Psoas muscle (tissue), 8 donors: ENCODE measurements around the gene MYEOV. TPM values are rescaled to one million over a fixed set of nuclear protein-coding genes. Genes with fewer than 3 reads are reported as not detected.

Experiments used
- ATAC-seq, 4 donors: fragments of 200-7000 bp; cut with Tn5 transposase; one replicate each; pipeline ENCODE4 v1.9.1; 2020; ENCODE audit warnings: moderate library complexity in 3 of 4, mild to moderate bottlenecking in 2 of 4
- DNase-seq, 2 donors: peaks; one replicate each; pipeline ENCODE4 v3.0.0-alpha.2; 2020
- H3K27ac ChIP-seq: fragments of 200-600 bp; one replicate; pipeline ENCODE4 v1.8.0; 2022
- H3K27me3 ChIP-seq, 3 donors: fragments of 200-600 bp in 1 of 3; one replicate each; pipeline versions ENCODE4 v1.6.1 to v1.8.0; 2013 to 2022; ENCODE audit warnings: low read length in 2 of 3, mild to moderate bottlenecking in 2 of 3, moderate library complexity in 1 of 3; ENCODE audit not compliant: insufficient read depth in 3 of 3
- H3K36me3 ChIP-seq, 2 donors: fragments of 200-600 bp in 1 of 2; one replicate each; pipeline versions ENCODE4 v1.6.1 to v1.8.0; 2013 to 2022; ENCODE audit warnings: low read depth in 1 of 2, mild to moderate bottlenecking in 1 of 2, moderate library complexity in 1 of 2; ENCODE audit not compliant: insufficient read depth in 1 of 2
- H3K4me1 ChIP-seq: fragments of 200-600 bp; one replicate; pipeline ENCODE4 v1.8.0; 2022
- H3K4me3 ChIP-seq: fragments of 200-600 bp; one replicate; pipeline ENCODE4 v1.8.0; 2022; ENCODE audit warnings: mild to moderate bottlenecking
- H3K9me3 ChIP-seq: fragments of 200-600 bp; one replicate; pipeline ENCODE4 v1.8.0; 2022
- CTCF ChIP-seq: fragments of 200-600 bp; IDR thresholded peaks from one replicate; pipeline ENCODE4 v1.8.0; 2022; ENCODE audit warnings: antibody characterized with exemption
- WGBS, 3 donors: extraction: QIAGEN DNeasy Blood & Tissue Kit; methylation state at CpG; one replicate each; pipeline versions ENCODE4 v1.1.6 to v1.1.7; 2013; 5-methylcytosine and 5-hydroxymethylcytosine counted together
- intact Hi-C, 2 donors: fragments of 100-400 bp; cut with DNase I; formaldehyde crosslinking; loops; one replicate each; pipeline versions ENCODE4 v1.11.0 to v1.14.2; 2022
- polyA plus RNA-seq, 3 donors: library from polyadenylated mRNA; stranded (reverse); fragments of 200-250 nt; gene quantifications; one replicate each; pipeline ENCODE4 v1.2.3, GENCODE V29; 2013
- total RNA-seq, 4 donors: library from RNA; stranded (reverse); fragmentation: NEBNext Ultra II Directional in 2 of 4; extraction: Animal tissue kit (Norgen Biotek cat#: 25700) in 2 of 4; gene quantifications; one replicate each; pipeline versions ENCODE4 v1.2.1 to v1.2.4, GENCODE V29; 2021 to 2023
- donor health status: healthy with polysubstance abuse.
- donor health status: DM: no; HTN: no; CAD: no; lungs with moderate emphysema.
- donor health status: Bipolar disorder and iron deficiency.
- donor health status: healthy.
- donor health status: DM: yes; HTN: yes; CAD: no.
- donor health status: DM: no; HTN: no; CAD: no.
- donor health status: DM: no; HTN: no; CAD: no.
- donor health status: DM: yes; HTN: yes; CAD: no.

MYEOV gene
- total and polyA plus RNA-seq, 7 donors: 0.09 to 0.27 (median 0.14) TPM; not detected in 3

GRCh38 chr11:69269926-69270697 is 23.8 kb upstream of the MYEOV start:
- 83 to 86% (median 86%) methylated on average over 20 to 21 of the region's 21 CpGs for WGBS, 3 donors
- DNase-seq (no peak), ATAC-seq (no peak)
- no peak overlapping the region for H3K4me3 ChIP-seq
- H3K27me3 ChIP-seq: peaks cover 0 to 2% (median 1%) of the 10 kb centered on the region in 3 donors
- no peak overlapping the region for H3K27ac ChIP-seq
- TF ChIP-seq CTCF: no peak
- H3K4me1 ChIP-seq: no peaks in the 10 kb centered on the region
- intact Hi-C loops: no loop called here
- no peaks in the 10 kb centered on the region for H3K9me3 ChIP-seq
- no peaks in the 10 kb centered on the region for H3K36me3 ChIP-seq

- Histone ChIP-seq H3K9me3 (no peaks in the 10 kb centered on the region), H3K27me3 (no peaks in the 10 kb centered on the region), H3K4me1 (no peaks in the 10 kb centered on the region), H3K27ac (no peak overlapping the region), H3K36me3 (no peaks in the 10 kb centered on the region), H3K4me3 (no peak overlapping the region)
- ATAC-seq (no peak), DNase-seq (no peak)
- no peak for TF ChIP-seq CTCF
- 74 to 89% (median 76%) methylated on average over 7 of the region's 7 CpGs for WGBS, 3 donors
- intact Hi-C loops: no loop called here
Measured at GRCh38 chr11:69270941-69271340, 23.0 kb upstream of the MYEOV start.

GRCh38 chr11:69272055-69272454 is 21.9 kb upstream of the MYEOV start:
- Histone ChIP-seq H3K4me3 (no peak overlapping the region), H3K27me3 (no peaks in the 10 kb centered on the region), H3K27ac (no peak overlapping the region), H3K9me3 (no peaks in the 10 kb centered on the region), H3K4me1 (no peaks in the 10 kb centered on the region), H3K36me3 (no peaks in the 10 kb centered on the region)
- no peak for ATAC-seq
- TF ChIP-seq CTCF: no peak
- WGBS, 3 donors: 97 to 98% (median 98%) methylated on average over 3 of the region's 3 CpGs
- intact Hi-C loops: no loop called here
- no peak for DNase-seq

GRCh38 chr11:69272831-69273485 is 21.0 kb upstream of the MYEOV start:
- DNase-seq (no peak), ATAC-seq (no peak)
- intact Hi-C loops: no loop called here
- no peak for TF ChIP-seq CTCF
- Histone ChIP-seq H3K27ac (no peak overlapping the region), H3K4me3 (no peak overlapping the region), H3K27me3 (no peaks in the 10 kb centered on the region), H3K36me3 (no peaks in the 10 kb centered on the region), H3K9me3 (no peaks in the 10 kb centered on the region), H3K4me1 (no peaks in the 10 kb centered on the region)
- WGBS, 3 donors: 79 to 86% (median 84%) methylated on average over 18 of the region's 18 CpGs
